ENCODE measurements around the gene FOXQ1.

DNA sequence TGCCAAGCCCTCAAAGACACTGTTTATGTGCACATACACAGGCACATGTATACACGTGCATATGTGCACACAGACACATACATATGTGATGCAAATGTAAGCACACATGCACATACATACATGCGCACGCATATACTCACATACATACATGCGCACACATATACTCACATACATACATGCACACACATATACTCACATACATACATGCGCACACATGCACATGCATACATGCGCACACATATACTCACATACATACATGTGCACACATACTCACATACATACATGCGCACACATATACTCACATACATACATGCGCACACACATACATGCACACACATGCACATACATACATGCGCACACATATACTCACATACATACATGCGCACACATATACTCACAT is 20.5 kb upstream of the FOXQ1 start:
- TF ChIP-seq EZH2 (IDR thresholded peaks at IDR 0.05; ENCODE audit: borderline replicate concordance, low read depth, low read length, severe bottlenecking) = no peak
- TF ChIP-seq, protein P1, sequence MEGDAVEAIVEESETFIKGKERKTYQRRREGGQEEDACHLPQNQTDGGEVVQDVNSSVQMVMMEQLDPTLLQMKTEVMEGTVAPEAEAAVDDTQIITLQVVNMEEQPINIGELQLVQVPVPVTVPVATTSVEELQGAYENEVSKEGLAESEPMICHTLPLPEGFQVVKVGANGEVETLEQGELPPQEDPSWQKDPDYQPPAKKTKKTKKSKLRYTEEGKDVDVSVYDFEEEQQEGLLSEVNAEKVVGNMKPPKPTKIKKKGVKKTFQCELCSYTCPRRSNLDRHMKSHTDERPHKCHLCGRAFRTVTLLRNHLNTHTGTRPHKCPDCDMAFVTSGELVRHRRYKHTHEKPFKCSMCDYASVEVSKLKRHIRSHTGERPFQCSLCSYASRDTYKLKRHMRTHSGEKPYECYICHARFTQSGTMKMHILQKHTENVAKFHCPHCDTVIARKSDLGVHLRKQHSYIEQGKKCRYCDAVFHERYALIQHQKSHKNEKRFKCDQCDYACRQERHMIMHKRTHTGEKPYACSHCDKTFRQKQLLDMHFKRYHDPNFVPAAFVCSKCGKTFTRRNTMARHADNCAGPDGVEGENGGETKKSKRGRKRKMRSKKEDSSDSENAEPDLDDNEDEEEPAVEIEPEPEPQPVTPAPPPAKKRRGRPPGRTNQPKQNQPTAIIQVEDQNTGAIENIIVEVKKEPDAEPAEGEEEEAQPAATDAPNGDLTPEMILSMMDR (IDR thresholded peaks at IDR 0.05; ENCODE audit: extremely low read depth in 1 of 2, insufficient read depth in 1 of 2, low read depth in 1 of 2, low read length in 2 of 2) = no peak
- no peak for TF ChIP-seq POLR2AphosphoS5 (IDR thresholded peaks at IDR 0.05; ENCODE audit: insufficient read depth, low read depth, low read length)
- no peak for TF ChIP-seq POLR2A (IDR thresholded peaks at IDR 0.05; ENCODE audit: low read depth, low read length)
- TF ChIP-seq JUN (IDR thresholded peaks at IDR 0.05; ENCODE audit: borderline replicate concordance, insufficient read depth, insufficient read length, low read depth) = no peak
- no peak for TF ChIP-seq FOS (IDR thresholded peaks at IDR 0.05; ENCODE audit: borderline replicate concordance, insufficient read depth, low read length)
- TF ChIP-seq, protein P2, sequence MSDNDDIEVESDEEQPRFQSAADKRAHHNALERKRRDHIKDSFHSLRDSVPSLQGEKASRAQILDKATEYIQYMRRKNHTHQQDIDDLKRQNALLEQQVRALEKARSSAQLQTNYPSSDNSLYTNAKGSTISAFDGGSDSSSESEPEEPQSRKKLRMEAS (IDR thresholded peaks at IDR 0.05; ENCODE audit: insufficient read depth, insufficient read length) = no peak
- no peak for TF ChIP-seq MYC (IDR thresholded peaks at IDR 0.05; ENCODE audit: low read depth, low read length)
- TF ChIP-seq GATA2 (IDR thresholded peaks at IDR 0.05; ENCODE audit: insufficient read depth, insufficient read length, low read depth, low read length) = no peak

All from endothelial cell of umbilical vein (primary cell).